ENCODE measurements around the gene HSPA6.

- no peak for TF ChIP-seq REST (IDR thresholded peaks at IDR 0.05; ENCODE audit: insufficient read depth in 1 of 2, low read depth in 2 of 2, low read length in 1 of 2)
- no peak for TF ChIP-seq CTCF (IDR thresholded peaks at IDR 0.05)
- no peak for TF ChIP-seq SIN3A (IDR thresholded peaks at IDR 0.05; ENCODE audit: borderline replicate concordance, insufficient read depth, low read depth, low read length)
- no peak for TF ChIP-seq POLR2AphosphoS5 (IDR thresholded peaks at IDR 0.05; ENCODE audit: low read depth, low read length)
- TF ChIP-seq TCF7L2 (IDR thresholded peaks at IDR 0.05; ENCODE audit: low read depth, low read length): no peak
Measured at GRCh38 chr1:161499099-161500039, 25.0 kb upstream of the HSPA6 start.

All from Panc1 (cell line).